Measurements from ENCODE around the gene ZNF792. TPM values are rescaled to one million over a fixed set of nuclear protein-coding genes. Genes with fewer than 3 reads are reported as not detected.

Gene ZNF792
- total and polyA plus RNA-seq, 2 of the 8 experiments (the other 6 are each of a cell fraction or from before 2014, with no cell fraction given), result 2.5 to 7.2 TPM

DNA sequence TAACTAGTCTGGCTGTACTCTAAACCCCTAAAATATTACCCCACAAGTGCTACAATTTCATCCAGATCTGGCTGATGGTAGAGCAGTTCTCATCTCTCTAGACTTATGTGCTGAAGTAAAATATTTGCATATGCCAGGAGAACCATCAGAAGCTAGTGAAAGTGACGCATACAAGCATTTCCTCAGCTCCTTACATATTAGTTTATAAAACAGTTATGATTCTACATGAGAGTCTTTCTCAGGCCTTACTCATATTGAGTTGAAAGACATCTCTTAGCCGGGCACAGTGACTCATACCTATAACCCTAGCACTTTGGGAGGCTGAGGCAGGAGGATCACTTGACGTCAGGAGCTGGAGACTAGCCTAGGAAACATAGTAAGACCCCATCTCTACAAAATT is 53.3 kb downstream of the ZNF792 start:
- no peak overlapping the region for H3K4me2 ChIP-seq (ENCODE audit: insufficient read depth in 1 of 2, low read depth in 2 of 2, low read length in 2 of 2)
- no peak overlapping the region for H3K9ac ChIP-seq (replicated peaks in 1 of 4; ENCODE audit: extremely low read depth in 1 of 4, low read depth in 3 of 4, low read length in 3 of 4)
- no peaks in the 10 kb centered on the region for H3K36me3 ChIP-seq (ENCODE audit: control insufficient read depth in 2 of 4, insufficient read depth in 4 of 4, low read length in 3 of 4)
- no peak overlapping the region for H3K18ac ChIP-seq (ENCODE audit: extremely low read depth, low read length)
- no peaks in the 10 kb centered on the region for H3K79me2 ChIP-seq (ENCODE audit: control insufficient read depth in 1 of 2, insufficient read depth in 2 of 2, low read length in 2 of 2)
- H4K91ac ChIP-seq (replicated peaks; ENCODE audit: insufficient read length, low read length), result no peak overlapping the region
- 93% methylated on average over 3 of the region's 3 CpGs; no CpG with 5 or more reads in 1 of the 2 experiments for WGBS, 2 experiments (ENCODE audit: extremely low coverage in 1 of 2, insufficient coverage in 1 of 2, insufficient read length in 1 of 2, insufficient replicate concordance in 2 of 2, low coverage in 1 of 2, low lambda C conversion rate in 2 of 2, missing lambda C conversion rate in 1 of 2)
- no peak overlapping the region for H3K14ac ChIP-seq (ENCODE audit: insufficient read length)
- no peaks in the 10 kb centered on the region for H4K20me1 ChIP-seq (replicated peaks in 1 of 2; ENCODE audit: control insufficient read depth in 1 of 2, insufficient read depth in 2 of 2, low read length in 2 of 2)
- H3K27ac ChIP-seq (ENCODE audit: low read depth, low read length), result no peak overlapping the region
- no peak overlapping the region for H2BK120ac ChIP-seq (replicated peaks; ENCODE audit: low read depth, low read length)
- no peak for TF ChIP-seq KDM5A (IDR thresholded peaks at IDR 0.05; ENCODE audit: low read length)
- no peak for TF ChIP-seq TAF7 (optimal IDR thresholded peaks at IDR 0.05; ENCODE audit: borderline replicate concordance, low read depth, low read length)
- TF ChIP-seq MAFK (IDR thresholded peaks at IDR 0.05; ENCODE audit: low read depth, low read length), result no peak
- H2BK15ac ChIP-seq (ENCODE audit: low read length), result no peak overlapping the region
- no peak overlapping the region for H2BK20ac ChIP-seq (ENCODE audit: low read length)
- no peak overlapping the region for H4K5ac ChIP-seq (ENCODE audit: insufficient read length, low read depth, low read length)
- FAIRE-seq (no peak), DNase-seq (ENCODE audit: low read depth in 1 of 2, low spot score in 2 of 2) (no peak)
- H3K4me1 ChIP-seq (replicated peaks in 1 of 4; ENCODE audit: control insufficient read depth in 3 of 4, insufficient read depth in 4 of 4, low read length in 3 of 4), result no peaks in the 10 kb centered on the region
- H2AFZ ChIP-seq (ENCODE audit: low read length), result no peak overlapping the region
- no peaks in the 10 kb centered on the region; the same call in 1 of the 2 replicates for H3K79me1 ChIP-seq (ENCODE audit: low read depth, low read length)
- CTCF ChIA-PET (ENCODE audit: partially characterized antibody), result interaction anchor here (1.5 kb wide), 1 partner anchor 72 kb away, joined by 7 read pairs; no protein-coding TSS in a partner anchor
- H2AK5ac ChIP-seq (ENCODE audit: low read depth, low read length), result no peak overlapping the region
- H4K8ac ChIP-seq (ENCODE audit: extremely low read depth, insufficient read depth, low read length), result no peak overlapping the region
- H3K27me3 ChIP-seq (replicated peaks in 1 of 4; ENCODE audit: control insufficient read depth in 3 of 4, extremely low read depth in 1 of 4, insufficient read depth in 3 of 4, low read length in 3 of 4), result peaks cover 9 to 12% (median 10%) of the 10 kb centered on the region in 4 experiments
- no peak overlapping the region for H2BK12ac ChIP-seq (ENCODE audit: low read depth, low read length)
- no peak overlapping the region for H3K4me3 ChIP-seq (ENCODE audit: extremely low read depth in 1 of 4, insufficient read depth in 2 of 4, low read depth in 3 of 4, low read length in 4 of 4)
- POLR2A ChIA-PET (ENCODE audit: partially characterized antibody), result no interaction called here
- H3K23me2 ChIP-seq (ENCODE audit: low read depth, low read length), result no peaks in the 10 kb centered on the region
- no peak overlapping the region for H3K23ac ChIP-seq (ENCODE audit: insufficient read length)
- no peak overlapping the region for H3K4ac ChIP-seq (replicated peaks; ENCODE audit: insufficient read length, low read depth, low read length)
- no peaks in the 10 kb centered on the region for H3K9me3 ChIP-seq (ENCODE audit: insufficient read depth in 2 of 2, low read depth in 1 of 2, low read length in 1 of 2)
- no peak overlapping the region for H2BK5ac ChIP-seq (ENCODE audit: low read depth, low read length)
- no peak overlapping the region for H3K56ac ChIP-seq (replicated peaks; ENCODE audit: insufficient read length, low read depth, low read length)

Other genes starting within 250 kb of the ZNF792 start
- 7.5 and 8.0 TPM in 2 replicates for gene ZNF181, start 230.0 kb downstream of the ZNF792 start, total RNA-seq (2021; fragmentation: NEBNext Ultra II Directional; extraction: Animal tissue kit (Norgen Biotek cat#: 25700))
- gene ZNF181, start 230.0 kb downstream of the ZNF792 start, polyA plus RNA-seq (2011; rRNA removed), result 2.1 and 2.8 TPM in 2 replicates
- 3.8 and 4.8 TPM in 2 replicates for gene ZNF599, start 191.0 kb downstream of the ZNF792 start, total RNA-seq (2021; fragmentation: NEBNext Ultra II Directional; extraction: Animal tissue kit (Norgen Biotek cat#: 25700))
- 5.4 and 6.5 TPM in 2 replicates for gene ZNF599, start 191.0 kb downstream of the ZNF792 start, polyA plus RNA-seq (2011; rRNA removed)
- 4.7 TPM in 2 replicates for gene ZNF30, start 37.3 kb downstream of the ZNF792 start, total RNA-seq (2021; fragmentation: NEBNext Ultra II Directional; extraction: Animal tissue kit (Norgen Biotek cat#: 25700))
- gene ZNF30, start 37.3 kb downstream of the ZNF792 start, polyA plus RNA-seq (2011; rRNA removed), result 1.1 and 2.0 TPM in 2 replicates
- 152 and 154 TPM in 2 replicates for gene GRAMD1A, start 36.1 kb upstream of the ZNF792 start, total RNA-seq (2021; fragmentation: NEBNext Ultra II Directional; extraction: Animal tissue kit (Norgen Biotek cat#: 25700))
- 113 and 176 TPM in 2 replicates for gene GRAMD1A, start 36.1 kb upstream of the ZNF792 start, polyA plus RNA-seq (2011; rRNA removed)
- gene SCN1B, start 66.2 kb upstream of the ZNF792 start, total RNA-seq (2021; fragmentation: NEBNext Ultra II Directional; extraction: Animal tissue kit (Norgen Biotek cat#: 25700)), result 3.3 and 3.5 TPM in 2 replicates
- 3.1 and 4.1 TPM in 2 replicates for gene SCN1B, start 66.2 kb upstream of the ZNF792 start, polyA plus RNA-seq (2011; rRNA removed)
- gene HPN, start 77.5 kb upstream of the ZNF792 start, total RNA-seq (2021; fragmentation: NEBNext Ultra II Directional; extraction: Animal tissue kit (Norgen Biotek cat#: 25700)), result 12.3 and 14.7 TPM in 2 replicates
- gene HPN, start 77.5 kb upstream of the ZNF792 start, polyA plus RNA-seq (2011; rRNA removed), result 33.7 and 49.9 TPM in 2 replicates
- 0.86 TPM in 1 of 2 replicates, not detected in the other for gene FXYD3, start 151.6 kb upstream of the ZNF792 start, total RNA-seq (2021; fragmentation: NEBNext Ultra II Directional; extraction: Animal tissue kit (Norgen Biotek cat#: 25700))
- gene FXYD3, start 151.6 kb upstream of the ZNF792 start, polyA plus RNA-seq (2011; rRNA removed), result 0.09 and 0.33 TPM in 2 replicates
- gene LGI4, start 170.8 kb upstream of the ZNF792 start, total RNA-seq (2021; fragmentation: NEBNext Ultra II Directional; extraction: Animal tissue kit (Norgen Biotek cat#: 25700)), result 2.0 and 2.9 TPM in 2 replicates
- gene LGI4, start 170.8 kb upstream of the ZNF792 start, polyA plus RNA-seq (2011; rRNA removed), result 8.2 and 9.4 TPM in 2 replicates
- 8.1 and 10.3 TPM in 2 replicates for gene FXYD1, start 174.6 kb upstream of the ZNF792 start, total RNA-seq (2021; fragmentation: NEBNext Ultra II Directional; extraction: Animal tissue kit (Norgen Biotek cat#: 25700))
- gene FXYD1, start 174.6 kb upstream of the ZNF792 start, polyA plus RNA-seq (2011; rRNA removed), result 1.6 and 3.3 TPM in 2 replicates
- gene FXYD7, start 179.0 kb upstream of the ZNF792 start, total RNA-seq (2021; fragmentation: NEBNext Ultra II Directional; extraction: Animal tissue kit (Norgen Biotek cat#: 25700)), result 14.3 and 15.4 TPM in 2 replicates
- 12.1 and 17.5 TPM in 2 replicates for gene FXYD7, start 179.0 kb upstream of the ZNF792 start, polyA plus RNA-seq (2011; rRNA removed)
- 99.0 and 104 TPM in 2 replicates for gene FXYD5, start 190.5 kb upstream of the ZNF792 start, total RNA-seq (2021; fragmentation: NEBNext Ultra II Directional; extraction: Animal tissue kit (Norgen Biotek cat#: 25700))
- gene FXYD5, start 190.5 kb upstream of the ZNF792 start, polyA plus RNA-seq (2011; rRNA removed), result 167 and 191 TPM in 2 replicates

Data from H1 (cell line).